Measurements from ENCODE around the gene FAM72C. TPM values are rescaled to one million over a fixed set of nuclear protein-coding genes. Genes with fewer than 3 reads are reported as not detected.
"Not testable (repeated sequence)": the region's sequence is repeated elsewhere in the genome, so short reads cannot be mapped to it uniquely, and the experiment has no call there.

FAM72C gene
- polyA plus RNA-seq = 0.28 TPM in 1 of 2 replicates, not detected in the other
- not detected in 2 replicates for polyA minus RNA-seq

GRCh38 chr1:143971924-143972700 lies at the start of gene FAM72C:
Gene FAM72C (minus strand): TSS chr1:143971986. CDS start chr1:143971141, 845 bp downstream.
- H3K36me3 ChIP-seq (ENCODE audit: insufficient read depth, low read length); H3K9me2 ChIP-seq (ENCODE audit: insufficient read depth, low read length); H3K27me3 ChIP-seq (ENCODE audit: insufficient read depth, low read depth, low read length); H2AFZ ChIP-seq (ENCODE audit: low read depth, low read length); H3K27ac ChIP-seq (ENCODE audit: low read length); H3K4me2 ChIP-seq (ENCODE audit: low read length); H3F3A ChIP-seq (ENCODE audit: insufficient read depth, low read length, poor library complexity, severe bottlenecking); H3K9me3 ChIP-seq (ENCODE audit: low read length); H3K79me2 ChIP-seq (replicated peaks; ENCODE audit: insufficient read depth, low read length); H3K9ac ChIP-seq (ENCODE audit: low read length); H3K4me3 ChIP-seq (ENCODE audit: low read length); H4K20me1 ChIP-seq (ENCODE audit: insufficient read depth): not testable (repeated sequence)

DNA sequence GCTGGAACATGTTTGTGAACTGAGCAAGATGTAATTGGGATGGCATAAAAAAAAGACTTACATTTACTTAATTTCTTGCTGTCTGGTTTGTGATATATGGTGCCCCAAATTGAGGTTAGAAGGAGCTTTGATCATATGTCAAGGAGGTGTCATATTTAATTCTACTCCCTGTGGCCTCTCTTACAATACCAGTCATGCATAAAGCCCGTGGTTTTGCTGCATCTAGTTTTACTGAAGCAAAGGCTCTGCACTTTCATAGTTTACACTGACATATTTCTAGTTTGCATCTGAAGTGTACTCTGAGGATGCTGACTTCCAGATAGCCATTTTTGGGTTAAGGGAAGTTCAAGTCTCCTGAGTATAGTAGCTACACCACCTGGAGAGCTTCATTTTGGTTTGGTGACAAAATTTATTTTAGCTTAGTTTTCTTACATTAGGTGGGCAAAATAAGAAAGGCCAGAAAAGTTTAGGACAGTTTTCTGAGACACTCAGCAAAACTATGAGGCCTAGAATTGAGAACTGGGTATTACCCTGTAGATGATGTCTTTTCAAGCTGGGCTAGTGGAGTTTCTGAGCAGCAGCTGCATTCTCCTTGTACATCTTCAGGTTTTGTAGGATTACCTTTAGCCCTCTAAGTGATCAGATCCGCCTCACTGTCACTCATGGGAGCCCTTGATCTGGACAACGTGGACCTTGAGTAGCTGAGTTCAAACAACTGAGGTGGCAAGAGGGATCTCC lies 48.4 kb upstream of the FAM72C start:
- not testable (repeated sequence) for H3K79me2 ChIP-seq (replicated peaks; ENCODE audit: insufficient read depth, low read length); H3K9me2 ChIP-seq (ENCODE audit: insufficient read depth, low read length); H4K20me1 ChIP-seq (ENCODE audit: insufficient read depth); H3K4me3 ChIP-seq (ENCODE audit: low read length); H2AFZ ChIP-seq (ENCODE audit: low read depth, low read length); H3K9me3 ChIP-seq (ENCODE audit: low read length); H3K27ac ChIP-seq (ENCODE audit: low read length); H3K4me2 ChIP-seq (ENCODE audit: low read length); H3K9ac ChIP-seq (ENCODE audit: low read length); H3K27me3 ChIP-seq (ENCODE audit: insufficient read depth, low read depth, low read length); H3K36me3 ChIP-seq (ENCODE audit: insufficient read depth, low read length); H3F3A ChIP-seq (ENCODE audit: insufficient read depth, low read length, poor library complexity, severe bottlenecking)

GRCh38 chr1:144019101-144019500 lies 47.3 kb upstream of the FAM72C start:
- H3K9me2 ChIP-seq (ENCODE audit: insufficient read depth, low read length); H3K9ac ChIP-seq (ENCODE audit: low read length); H3K9me3 ChIP-seq (ENCODE audit: low read length); H3K4me3 ChIP-seq (ENCODE audit: low read length); H3K36me3 ChIP-seq (ENCODE audit: insufficient read depth, low read length); H3K27me3 ChIP-seq (ENCODE audit: insufficient read depth, low read depth, low read length); H3K79me2 ChIP-seq (replicated peaks; ENCODE audit: insufficient read depth, low read length); H2AFZ ChIP-seq (ENCODE audit: low read depth, low read length); H3F3A ChIP-seq (ENCODE audit: insufficient read depth, low read length, poor library complexity, severe bottlenecking); H3K27ac ChIP-seq (ENCODE audit: low read length); H3K4me2 ChIP-seq (ENCODE audit: low read length); H4K20me1 ChIP-seq (ENCODE audit: insufficient read depth): not testable (repeated sequence)

GRCh38 chr1:144015180-144015966 lies 43.6 kb upstream of the FAM72C start:
- H3F3A ChIP-seq (ENCODE audit: insufficient read depth, low read length, poor library complexity, severe bottlenecking); H3K27ac ChIP-seq (ENCODE audit: low read length); H3K36me3 ChIP-seq (ENCODE audit: insufficient read depth, low read length); H4K20me1 ChIP-seq (ENCODE audit: insufficient read depth); H3K9me2 ChIP-seq (ENCODE audit: insufficient read depth, low read length); H3K9me3 ChIP-seq (ENCODE audit: low read length); H2AFZ ChIP-seq (ENCODE audit: low read depth, low read length); H3K79me2 ChIP-seq (replicated peaks; ENCODE audit: insufficient read depth, low read length); H3K9ac ChIP-seq (ENCODE audit: low read length); H3K4me2 ChIP-seq (ENCODE audit: low read length); H3K27me3 ChIP-seq (ENCODE audit: insufficient read depth, low read depth, low read length); H3K4me3 ChIP-seq (ENCODE audit: low read length): not testable (repeated sequence)

GRCh38 chr1:144014528-144014927 lies 42.7 kb upstream of the FAM72C start:
- not testable (repeated sequence) for H3K79me2 ChIP-seq (replicated peaks; ENCODE audit: insufficient read depth, low read length); H3K4me2 ChIP-seq (ENCODE audit: low read length); H2AFZ ChIP-seq (ENCODE audit: low read depth, low read length); H3K4me3 ChIP-seq (ENCODE audit: low read length); H3K27me3 ChIP-seq (ENCODE audit: insufficient read depth, low read depth, low read length); H3K27ac ChIP-seq (ENCODE audit: low read length); H4K20me1 ChIP-seq (ENCODE audit: insufficient read depth); H3K9me2 ChIP-seq (ENCODE audit: insufficient read depth, low read length); H3K9me3 ChIP-seq (ENCODE audit: low read length); H3K9ac ChIP-seq (ENCODE audit: low read length); H3K36me3 ChIP-seq (ENCODE audit: insufficient read depth, low read length); H3F3A ChIP-seq (ENCODE audit: insufficient read depth, low read length, poor library complexity, severe bottlenecking)

DNA sequence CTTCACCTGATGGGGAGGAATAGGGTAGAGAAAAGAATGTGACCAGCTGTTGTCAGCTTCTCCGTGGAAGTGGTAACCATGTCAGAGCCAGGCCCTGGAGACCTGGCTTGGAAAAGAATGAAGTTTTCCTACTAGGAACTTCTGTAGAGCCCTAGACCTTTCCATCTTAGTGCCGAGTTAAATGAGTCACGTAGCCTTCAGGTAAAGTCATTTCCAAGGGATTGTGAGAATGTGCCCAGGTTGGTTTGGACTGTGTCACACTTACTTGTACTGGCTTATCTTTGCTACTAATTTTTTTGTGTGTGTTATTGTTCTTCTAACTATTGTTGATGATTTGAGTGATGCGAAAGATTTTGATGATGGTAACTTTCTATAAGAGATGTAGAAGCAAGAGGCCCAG lies 42.3 kb upstream of the FAM72C start:
- not testable (repeated sequence) for H3K4me2 ChIP-seq (ENCODE audit: low read length); H3K4me3 ChIP-seq (ENCODE audit: low read length); H3K27me3 ChIP-seq (ENCODE audit: insufficient read depth, low read depth, low read length); H3K9me2 ChIP-seq (ENCODE audit: insufficient read depth, low read length); H3K9ac ChIP-seq (ENCODE audit: low read length); H3F3A ChIP-seq (ENCODE audit: insufficient read depth, low read length, poor library complexity, severe bottlenecking); H3K9me3 ChIP-seq (ENCODE audit: low read length); H3K79me2 ChIP-seq (replicated peaks; ENCODE audit: insufficient read depth, low read length); H4K20me1 ChIP-seq (ENCODE audit: insufficient read depth); H2AFZ ChIP-seq (ENCODE audit: low read depth, low read length); H3K36me3 ChIP-seq (ENCODE audit: insufficient read depth, low read length); H3K27ac ChIP-seq (ENCODE audit: low read length)

DNA sequence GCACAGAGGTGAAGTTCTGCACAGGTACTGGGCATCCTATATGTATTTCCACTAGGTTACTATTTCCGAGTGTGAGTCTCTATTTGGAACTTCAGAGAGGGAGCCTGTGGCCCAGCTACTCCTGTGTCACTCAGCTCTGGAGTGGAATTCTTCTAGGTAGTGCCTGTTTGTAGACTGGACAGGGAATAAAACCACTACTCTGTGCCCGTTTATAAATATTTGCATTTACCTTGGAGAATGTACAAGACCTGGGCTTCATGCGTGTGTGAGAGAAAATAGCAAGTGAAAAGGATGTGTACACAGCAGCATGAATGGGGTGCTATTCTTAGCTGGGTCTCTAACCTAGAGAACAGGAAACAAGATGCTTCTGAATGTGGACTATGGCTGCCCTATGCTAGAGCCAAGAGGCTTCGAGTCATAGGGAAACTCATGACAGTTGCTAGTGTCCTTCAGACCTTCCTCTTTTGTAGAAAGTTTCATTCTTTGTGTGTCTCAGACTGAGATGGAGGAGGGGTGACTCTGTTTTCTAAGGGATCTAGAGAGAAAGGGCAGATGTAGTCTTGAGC lies 40.5 kb upstream of the FAM72C start:
- H3K9me3 ChIP-seq (ENCODE audit: low read length); H3K4me2 ChIP-seq (ENCODE audit: low read length); H3K36me3 ChIP-seq (ENCODE audit: insufficient read depth, low read length); H2AFZ ChIP-seq (ENCODE audit: low read depth, low read length); H3K79me2 ChIP-seq (replicated peaks; ENCODE audit: insufficient read depth, low read length); H3K4me3 ChIP-seq (ENCODE audit: low read length); H3F3A ChIP-seq (ENCODE audit: insufficient read depth, low read length, poor library complexity, severe bottlenecking); H3K27me3 ChIP-seq (ENCODE audit: insufficient read depth, low read depth, low read length); H3K27ac ChIP-seq (ENCODE audit: low read length); H4K20me1 ChIP-seq (ENCODE audit: insufficient read depth); H3K9me2 ChIP-seq (ENCODE audit: insufficient read depth, low read length); H3K9ac ChIP-seq (ENCODE audit: low read length): not testable (repeated sequence)
